HG02623 (cell line): ENCODE results near the gene SAP25.
"Not testable (repeated sequence)": the region's sequence is repeated elsewhere in the genome, so short reads cannot be mapped to it uniquely, and the experiment has no call there.

Source experiments
- ATAC-seq: cut with Tn5 transposase; IDR thresholded peaks from one replicate; pipeline ENCODE4 v1.9.1; 2021; ENCODE audit warnings: moderate library complexity; ENCODE audit not compliant: unreplicated experiment

SAP25 gene

GRCh38 chr7:100576384-100576993 lies 2.8 kb upstream of the SAP25 start:
- ATAC-seq: no peak

- ATAC-seq: no peak
Measured at GRCh38 chr7:100575746-100576383, 2.2 kb upstream of the SAP25 start.

- ATAC-seq: no peak
Measured at GRCh38 chr7:100575206-100575631, 1.5 kb upstream of the SAP25 start.

GRCh38 chr7:100574362-100575205 lies 884 bp upstream of the SAP25 start:
- ATAC-seq: no peak

- no peak for ATAC-seq
Measured at GRCh38 chr7:100572949-100573675, 588 bp downstream of the SAP25 start.

GRCh38 chr7:100572281-100572948 lies 1.3 kb downstream of the SAP25 start:
- ATAC-seq: no peak

GRCh38 chr7:100571829-100572116 lies 1.9 kb downstream of the SAP25 start:
- no peak for ATAC-seq

- no peak for ATAC-seq
Measured at GRCh38 chr7:100570954-100571828, 2.5 kb downstream of the SAP25 start.

- ATAC-seq: no peak
Measured at GRCh38 chr7:100568896-100569844, 4.5 kb downstream of the SAP25 start.

- ATAC-seq: no peak
Measured at GRCh38 chr7:100568176-100568895, 5.4 kb downstream of the SAP25 start.

- ATAC-seq: no peak
Measured at GRCh38 chr7:100567751-100568175, 5.9 kb downstream of the SAP25 start.

- no peak for ATAC-seq
Measured at GRCh38 chr7:100567031-100567730, 6.5 kb downstream of the SAP25 start.

GRCh38 chr7:100566018-100566531 lies 7.6 kb downstream of the SAP25 start:
- no peak for ATAC-seq

GRCh38 chr7:100565133-100565571 lies 8.5 kb downstream of the SAP25 start:
- ATAC-seq: no peak

GRCh38 chr7:100564405-100564804 lies 9.3 kb downstream of the SAP25 start:
- ATAC-seq: not testable (repeated sequence)

GRCh38 chr7:100563809-100564400 lies 9.8 kb downstream of the SAP25 start:
- no peak for ATAC-seq

- ATAC-seq: no peak
Measured at GRCh38 chr7:100563100-100563564, 10.6 kb downstream of the SAP25 start.
